ENCODE results near the gene CDH23. TPM values are rescaled to one million over a fixed set of nuclear protein-coding genes. Genes with fewer than 3 reads are reported as not detected.
A peak's percentile ranks its signal among the peaks of the same experiment; 100 is the strongest.

Gene CDH23
- total and polyA plus RNA-seq, 12 donors = 1.7 to 20.2 (median 7.8) TPM

GRCh38 chr10:71773221-71773971 lies 376.7 kb downstream of the CDH23 start, which contains the start of gene VSIR:
VSIR (minus strand) TSS chr10:71773520; CDS start chr10:71773439, 81 bp downstream.
- Histone ChIP-seq H3K27ac (peak within 1 kb of the TSS in 4 of 5 donors; percentile 34 to 90 (median 72)), H3K27me3 (no peaks in the 10 kb centered on the region), H3K36me3 (replicated peaks in 1 of 2) (no peaks in the 10 kb centered on the region), H3K4me3 (peak within 1 kb of the TSS in 3 of 4 donors; percentile 4 to 74 (median 6)), H3K4me1 (replicated peaks in 1 of 2) (peaks cover 18 to 59% of the 10 kb centered on the region in 2 donors), H3K9me3 (replicated peaks in 1 of 3) (no peaks in the 10 kb centered on the region)
- intact Hi-C loops (cut with DNase I) = loop anchor here in 1 of 2 donors (5.0 kb wide), 1 partner anchor 41 kb away; no protein-coding TSS in a partner anchor
- peak; percentile 82 to 90 (median 87) for DNase-seq
- 1 to 42% (median 3%) methylated on average over 3 to 55 of the region's 55 CpGs for WGBS, 4 donors
- TF ChIP-seq POLR2A (IDR thresholded peaks at IDR 0.05) = peak; percentile 86 to 93
- peak in 5 of 6 experiments; percentile 35 to 89 (median 84) for TF ChIP-seq CTCF (IDR thresholded peaks at IDR 0.05)

- Histone ChIP-seq H3K36me3 (replicated peaks in 1 of 2) (no peaks in the 10 kb centered on the region), H3K4me1 (replicated peaks in 1 of 2) (peaks cover 18 to 45% of the 10 kb centered on the region in 2 donors), H3K9me3 (replicated peaks in 1 of 3) (no peaks in the 10 kb centered on the region), H3K4me3 (no peak overlapping the region), H3K27ac (peak overlapping the region in 1 of 5 donors; percentile 90), H3K27me3 (no peaks in the 10 kb centered on the region)
- WGBS, 4 donors = 51 to 84% (median 65%) methylated on average over 2 to 3 of the region's 3 CpGs
- peak in 4 of 7 donors; percentile 34 to 76 (median 58) for DNase-seq
- TF ChIP-seq CTCF (IDR thresholded peaks at IDR 0.05) (no peak), POLR2A (IDR thresholded peaks at IDR 0.05) (no peak)
- intact Hi-C loops (cut with DNase I) = loop anchor here in 1 of 2 donors (5.0 kb wide), 1 partner anchor 43 kb away; no protein-coding TSS in a partner anchor
Measured at GRCh38 chr10:71774916-71775702, 378.4 kb downstream of the CDH23 start.

GRCh38 chr10:71776481-71776925 lies 379.8 kb downstream of the CDH23 start:
- intact Hi-C loops (cut with DNase I) = no loop called here
- TF ChIP-seq POLR2A (IDR thresholded peaks at IDR 0.05) (no peak), CTCF (IDR thresholded peaks at IDR 0.05) (no peak)
- Histone ChIP-seq H3K27ac (peak overlapping the region in 1 of 5 donors; percentile 43), H3K4me1 (replicated peaks in 1 of 2) (peaks cover 10 to 33% of the 10 kb centered on the region in 2 donors), H3K9me3 (replicated peaks in 1 of 3) (no peaks in the 10 kb centered on the region), H3K4me3 (no peak overlapping the region), H3K36me3 (replicated peaks in 1 of 2) (no peaks in the 10 kb centered on the region), H3K27me3 (no peaks in the 10 kb centered on the region)
- DNase-seq = no peak
- WGBS, 4 donors = 76 to 88% (median 83%) methylated on average over 2 of the region's 2 CpGs

Data from adrenal gland (tissue), 12 donors.